Fibroblast of gingiva (primary cell): ENCODE measurements around the gene SPNS2.

ENCODE experiments used
- DNase-seq: peaks from one replicate; pipeline ENCODE4 v3.0.0-alpha.2; 2011; ENCODE audit warnings: low read depth

The SPNS2 gene

GRCh38 chr17:4480929-4481898 is 17.5 kb upstream of the SPNS2 start:
- no peak for DNase-seq

GRCh38 chr17:4482338-4483011 is 16.2 kb upstream of the SPNS2 start:
- DNase-seq = no peak

GRCh38 chr17:4483012-4483840 is 15.5 kb upstream of the SPNS2 start:
- DNase-seq = no peak

- no peak for DNase-seq
Measured at GRCh38 chr17:4485676-4486646, 12.7 kb upstream of the SPNS2 start.

GRCh38 chr17:4487296-4487695 is 11.4 kb upstream of the SPNS2 start:
- no peak for DNase-seq

- DNase-seq = no peak
Measured at GRCh38 chr17:4487820-4488716, 10.6 kb upstream of the SPNS2 start.

- DNase-seq = no peak
Measured at GRCh38 chr17:4488989-4489595, 9.6 kb upstream of the SPNS2 start.

- DNase-seq = no peak
Measured at GRCh38 chr17:4490109-4490591, 8.5 kb upstream of the SPNS2 start.

GRCh38 chr17:4490637-4491061 is 8.0 kb upstream of the SPNS2 start:
- DNase-seq = no peak

- DNase-seq = no peak
Measured at GRCh38 chr17:4492721-4493561, 5.7 kb upstream of the SPNS2 start.

- DNase-seq = no peak
Measured at GRCh38 chr17:4497101-4497824, 1.4 kb upstream of the SPNS2 start.

- no peak for DNase-seq
Measured at GRCh38 chr17:4499431-4500190, 930 bp downstream of the SPNS2 start.

GRCh38 chr17:4500191-4500571 is 1.5 kb downstream of the SPNS2 start:
- no peak for DNase-seq

GRCh38 chr17:4501295-4501949 is 2.7 kb downstream of the SPNS2 start:
- DNase-seq = no peak

GRCh38 chr17:4502466-4503154 is 3.9 kb downstream of the SPNS2 start:
- no peak for DNase-seq
